Adrenal gland (tissue), 5 donors: Measurements from ENCODE around the gene ERBB4.

Experiments used
- CTCF ChIP-seq, 6 experiments: fragments of 450-650 bp in 4 of 6; fragments of 200-600 bp in 2 of 6; sonication (generic) in 1 of 6; IDR thresholded peaks; 1 replicate in 5 of 6; 2 replicates in 1 of 6; pipeline versions ENCODE4 v1.5.1 to v1.8.0; 2016 to 2021; ENCODE audit warnings: antibody characterized with exemption in 6 of 6, mild to moderate bottlenecking in 2 of 6, moderate library complexity in 1 of 6
- POLR2A ChIP-seq, 2 donors: fragments of 450-650 bp; IDR thresholded peaks; one replicate each; pipeline ENCODE4 v1.6.1; 2017; ENCODE audit warnings: antibody characterized with exemption in 2 of 2, mild to moderate bottlenecking in 2 of 2, moderate library complexity in 1 of 2
- donor health status: DM: no; HTN: no; CAD: no.

GRCh38 chr2:211898702-211899101, 639.9 kb downstream of the ERBB4 start:
- TF ChIP-seq CTCF (IDR thresholded peaks at IDR 0.05) (no peak), POLR2A (IDR thresholded peaks at IDR 0.05) (no peak)
